Right lobe of liver (tissue), 6 donors: ENCODE results near the gene PTPRN2. TPM values are rescaled to one million over a fixed set of nuclear protein-coding genes. Genes with fewer than 3 reads are reported as not detected.
A peak's percentile ranks its signal among the peaks of the same experiment; 100 is the strongest.

Experiments used
- ATAC-seq, 4 donors: fragments of 200-7000 bp; cut with Tn5 transposase; one replicate each; pipeline ENCODE4 v1.9.1; 2020; ENCODE audit warnings: mild to moderate bottlenecking in 4 of 4, moderate library complexity in 4 of 4
- DNase-seq, 3 donors: peaks; one replicate each; pipeline ENCODE4 v3.0.0-alpha.2; 2020
- H3K27ac ChIP-seq, 3 donors: fragments of 200-600 bp; one replicate each; pipeline ENCODE4 v1.8.0; 2022
- H3K27me3 ChIP-seq, 2 donors: fragments of 200-600 bp; one replicate each; pipeline ENCODE4 v1.8.0; 2022
- H3K36me3 ChIP-seq, 4 donors: fragments of 200-600 bp; sonication (generic) in 1 of 4; one replicate each; pipeline versions ENCODE4 v1.5.1 to v1.8.0; 2017 to 2022; ENCODE audit warnings: control low read depth in 1 of 4
- H3K4me1 ChIP-seq, 4 donors: fragments of 200-600 bp; sonication (generic) in 1 of 4; one replicate each; pipeline versions ENCODE4 v1.5.1 to v1.8.0; 2017 to 2022; ENCODE audit warnings: control low read depth in 1 of 4
- H3K4me3 ChIP-seq, 3 donors: fragments of 200-600 bp; one replicate each; pipeline ENCODE4 v1.8.0; 2022
- H3K9me3 ChIP-seq, 4 donors: fragments of 200-600 bp; sonication (generic) in 1 of 4; one replicate each; pipeline versions ENCODE4 v1.5.1 to v1.8.0; 2017 to 2022; ENCODE audit warnings: control low read depth in 1 of 4
- POLR2A ChIP-seq: fragments of 450-650 bp; IDR thresholded peaks from one replicate; pipeline ENCODE4 v1.6.1; 2017; ENCODE audit warnings: antibody characterized with exemption, mild to moderate bottlenecking
- WGBS: methylation state at CpG from one replicate; pipeline ENCODE4 v1.1.6; 2018; ENCODE audit warnings: low coverage, low lambda C conversion rate; ENCODE audit not compliant: insufficient coverage; ENCODE audit errors: missing lambda C conversion rate; 5-methylcytosine and 5-hydroxymethylcytosine counted together
- intact Hi-C, 2 donors: fragments of 100-400 bp; cut with DNase I; formaldehyde crosslinking; loops; one replicate each; pipeline versions ENCODE4 v1.11.2 to v1.14.1; 2022
- total RNA-seq, 6 experiments: library from RNA; depleted of rRNA in 2 of 6; stranded (reverse); fragments of >200 nt in 2 of 6; fragmentation: NEBNext Ultra II Directional in 3 of 6; extraction: Animal tissue kit (Norgen Biotek cat#: 25700) in 3 of 6; gene quantifications; one replicate each; pipeline versions ENCODE4 v1.1.0 to v1.2.4, GENCODE V29; 2016 to 2023
- TF ChIP-seq, protein P1 (sequence below), 4 donors: fragments of 200-600 bp in 3 of 4; fragments of 450-650 bp in 1 of 4; IDR thresholded peaks; one replicate each; pipeline versions ENCODE4 v1.5.1 to v1.8.0; 2016 to 2022; ENCODE audit warnings: antibody characterized with exemption in 4 of 4, mild to moderate bottlenecking in 2 of 4
- donor health status: DM: no; HTN: yes; CAD: no.
- donor health status: DM: no; HTN: no; CAD: no.
- donor health status: DM: no; HTN: no; CAD: no.
- donor health status: DM: no; HTN: yes; CAD: no.
- donor health status: DM: no; HTN: yes; CAD: no.

Gene PTPRN2
- total RNA-seq, 6 experiments from 2014 or later: 0.15 to 0.87 (median 0.67) TPM

DNA sequence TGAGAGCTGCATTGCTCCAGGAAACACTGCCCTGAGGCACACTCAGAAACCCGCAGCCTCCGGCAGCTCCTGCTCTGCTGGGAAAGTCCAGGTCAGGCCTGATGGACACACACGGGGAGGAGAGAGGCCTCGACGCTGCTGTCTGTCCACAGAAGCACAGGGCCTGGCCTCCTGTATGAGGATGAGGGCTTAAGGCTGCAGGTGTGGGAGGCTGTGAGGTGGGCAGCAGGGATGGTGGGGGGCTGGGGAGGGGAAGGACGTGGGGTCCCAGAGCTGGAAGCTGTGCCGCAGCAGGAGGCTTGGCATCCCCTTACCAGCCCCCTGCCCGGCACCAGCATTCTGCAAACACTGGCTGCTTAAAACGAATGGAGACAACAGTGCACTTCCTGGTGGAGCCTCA, 1064.7 kb downstream of the PTPRN2 start:
- peak in 2 of 3 donors; percentile 31 to 37 for DNase-seq
- ATAC-seq: peak in 1 of 4 donors; percentile 17
- Histone ChIP-seq H3K27me3 (no peaks in the 10 kb centered on the region), H3K4me3 (no peak overlapping the region), H3K27ac (no peak overlapping the region), H3K4me1 (no peaks in the 10 kb centered on the region), H3K36me3 (no peaks in the 10 kb centered on the region), H3K9me3 (no peaks in the 10 kb centered on the region)
- TF ChIP-seq, protein P1, sequence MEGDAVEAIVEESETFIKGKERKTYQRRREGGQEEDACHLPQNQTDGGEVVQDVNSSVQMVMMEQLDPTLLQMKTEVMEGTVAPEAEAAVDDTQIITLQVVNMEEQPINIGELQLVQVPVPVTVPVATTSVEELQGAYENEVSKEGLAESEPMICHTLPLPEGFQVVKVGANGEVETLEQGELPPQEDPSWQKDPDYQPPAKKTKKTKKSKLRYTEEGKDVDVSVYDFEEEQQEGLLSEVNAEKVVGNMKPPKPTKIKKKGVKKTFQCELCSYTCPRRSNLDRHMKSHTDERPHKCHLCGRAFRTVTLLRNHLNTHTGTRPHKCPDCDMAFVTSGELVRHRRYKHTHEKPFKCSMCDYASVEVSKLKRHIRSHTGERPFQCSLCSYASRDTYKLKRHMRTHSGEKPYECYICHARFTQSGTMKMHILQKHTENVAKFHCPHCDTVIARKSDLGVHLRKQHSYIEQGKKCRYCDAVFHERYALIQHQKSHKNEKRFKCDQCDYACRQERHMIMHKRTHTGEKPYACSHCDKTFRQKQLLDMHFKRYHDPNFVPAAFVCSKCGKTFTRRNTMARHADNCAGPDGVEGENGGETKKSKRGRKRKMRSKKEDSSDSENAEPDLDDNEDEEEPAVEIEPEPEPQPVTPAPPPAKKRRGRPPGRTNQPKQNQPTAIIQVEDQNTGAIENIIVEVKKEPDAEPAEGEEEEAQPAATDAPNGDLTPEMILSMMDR (IDR thresholded peaks at IDR 0.05): no peak
- TF ChIP-seq POLR2A: no peak
- intact Hi-C loops: no loop called here
- WGBS: 51% methylated on average over 5 of the region's 9 CpGs

DNA sequence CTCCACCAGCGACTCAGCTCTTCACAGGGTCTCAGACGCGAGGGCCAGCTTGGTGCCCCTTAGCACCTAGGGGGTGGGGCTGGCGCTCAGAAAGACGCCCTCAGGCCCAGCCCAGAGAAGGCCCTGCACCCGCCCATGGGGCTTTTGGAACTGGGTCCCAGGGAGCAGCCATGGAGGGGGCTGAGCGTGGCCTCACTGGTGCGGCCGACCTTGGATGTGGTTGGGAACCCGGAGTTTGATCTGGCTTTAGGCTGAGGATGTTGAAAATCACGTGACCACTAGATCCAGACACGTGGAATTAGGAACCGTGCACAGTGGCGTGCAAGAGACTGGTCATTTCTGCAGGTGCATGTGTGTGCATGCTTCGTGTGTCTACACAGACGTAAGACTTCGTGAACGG, 1065.4 kb downstream of the PTPRN2 start:
- TF ChIP-seq POLR2A: no peak
- TF ChIP-seq, protein P1 (IDR thresholded peaks at IDR 0.05): no peak
- Histone ChIP-seq H3K4me3 (no peak overlapping the region), H3K27me3 (no peaks in the 10 kb centered on the region), H3K4me1 (no peaks in the 10 kb centered on the region), H3K36me3 (no peaks in the 10 kb centered on the region), H3K27ac (no peak overlapping the region), H3K9me3 (no peaks in the 10 kb centered on the region)
- 88% methylated on average over 7 of the region's 18 CpGs for WGBS
- no peak for ATAC-seq
- peak in 2 of 3 donors; percentile 42 for DNase-seq
- intact Hi-C loops: no loop called here

DNA sequence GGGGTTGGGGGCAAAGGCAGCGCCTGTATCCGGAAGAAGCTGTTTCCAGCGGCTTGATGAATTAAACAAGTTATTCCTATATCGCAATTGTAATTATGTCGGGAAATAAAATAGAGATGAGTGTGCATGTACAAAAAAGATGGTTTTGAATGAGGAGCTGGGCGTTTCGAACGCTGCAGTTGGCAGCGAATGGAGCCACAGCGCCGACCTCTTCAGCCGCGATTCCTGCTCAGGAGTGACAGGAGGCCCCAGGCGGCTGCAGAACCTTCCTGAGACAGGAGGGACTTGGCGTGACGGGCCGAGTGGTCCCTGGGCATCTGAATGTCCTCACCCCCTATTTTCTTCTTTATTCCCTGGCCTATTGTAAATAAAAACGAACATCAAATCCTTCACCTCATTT, 1065.9 kb downstream of the PTPRN2 start:
- no peaks in the 10 kb centered on the region for H3K27me3 ChIP-seq
- ATAC-seq: no peak
- no peak overlapping the region for H3K27ac ChIP-seq
- H3K4me3 ChIP-seq: no peak overlapping the region
- no peaks in the 10 kb centered on the region for H3K36me3 ChIP-seq
- WGBS: 84% methylated on average over 13 of the region's 18 CpGs
- H3K9me3 ChIP-seq: no peaks in the 10 kb centered on the region
- TF ChIP-seq, protein P1 (IDR thresholded peaks at IDR 0.05): no peak
- no peak for TF ChIP-seq POLR2A
- H3K4me1 ChIP-seq: no peaks in the 10 kb centered on the region
- intact Hi-C loops: no loop called here
- no peak for DNase-seq

DNA sequence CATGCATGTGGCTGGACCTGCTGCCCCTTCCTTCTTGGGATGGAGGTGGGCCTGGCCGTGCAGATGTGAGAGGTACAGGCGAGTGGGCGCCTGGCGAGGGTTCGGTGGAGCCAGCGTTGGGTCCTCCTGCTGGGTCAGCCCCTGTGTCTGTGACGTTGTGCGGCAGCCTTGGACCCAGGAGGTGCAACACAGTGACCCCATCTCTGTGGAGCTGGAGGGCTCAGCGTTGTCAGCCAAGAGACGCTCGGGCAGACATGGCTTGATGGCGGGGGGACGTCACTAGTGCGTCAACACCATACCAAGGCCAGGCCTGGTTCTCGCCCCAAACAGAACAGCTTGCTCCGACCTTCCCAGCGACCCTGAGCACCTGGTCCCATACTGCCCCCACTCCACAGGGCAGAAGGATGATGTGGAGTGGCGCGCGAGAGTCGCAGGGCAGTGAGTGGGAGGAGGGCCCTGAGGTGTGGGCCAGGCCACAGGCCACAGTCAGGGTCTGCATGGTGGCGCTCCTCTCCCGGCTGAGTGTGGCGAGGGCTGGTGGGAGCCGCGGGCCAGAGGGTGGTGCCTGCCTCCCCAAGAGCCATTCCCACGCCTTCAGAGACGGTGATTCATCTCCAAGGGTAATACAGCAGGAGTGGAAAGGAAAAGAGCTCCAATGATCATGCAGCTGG, 1066.4 kb downstream of the PTPRN2 start:
- WGBS: 89% methylated on average over 7 of the region's 28 CpGs
- no peaks in the 10 kb centered on the region for H3K4me1 ChIP-seq
- no peak overlapping the region for H3K27ac ChIP-seq
- TF ChIP-seq POLR2A: no peak
- TF ChIP-seq, protein P1 (IDR thresholded peaks at IDR 0.05): no peak
- no peak overlapping the region for H3K4me3 ChIP-seq
- ATAC-seq: no peak
- no peaks in the 10 kb centered on the region for H3K27me3 ChIP-seq
- no peaks in the 10 kb centered on the region for H3K36me3 ChIP-seq
- no peaks in the 10 kb centered on the region for H3K9me3 ChIP-seq
- intact Hi-C loops: no loop called here
- DNase-seq: peak in 2 of 3 donors; percentile 37 to 46
